NT2/D1 (cell line): Measurements from ENCODE around the gene RFX6.

Experiments
- DNase-seq: peaks from one replicate; pipeline ENCODE4 v3.0.0-alpha.2; 2011; ENCODE audit warnings: low read depth, low spot score
- H3K27me3 ChIP-seq: 2 replicates; pipeline ENCODE4 v1.6.0; 2011; ENCODE audit warnings: mild to moderate bottlenecking; ENCODE audit not compliant: insufficient read length, insufficient read depth
- H3K36me3 ChIP-seq: 2 replicates; pipeline ENCODE4 v1.6.1; 2011; ENCODE audit warnings: mild to moderate bottlenecking, low read length, mixed read lengths; ENCODE audit not compliant: insufficient read depth, insufficient read length
- H3K4me1 ChIP-seq: 2 replicates; pipeline ENCODE4 v1.5.1; 2011; ENCODE audit not compliant: insufficient read depth, insufficient read length
- H3K4me3 ChIP-seq: 2 replicates; pipeline ENCODE4 v1.5.1; 2011; ENCODE audit warnings: low read depth; ENCODE audit not compliant: insufficient read length
- H3K9ac ChIP-seq: 2 replicates; pipeline ENCODE4 v1.6.0; 2011; ENCODE audit warnings: low read depth; ENCODE audit not compliant: insufficient read length
- H3K9me3 ChIP-seq: 2 replicates; pipeline ENCODE4 v1.5.1; 2011; ENCODE audit warnings: mild to moderate bottlenecking, low read length; ENCODE audit not compliant: insufficient read depth
- SUZ12 ChIP-seq: IDR thresholded peaks from 2 replicates; pipeline ENCODE4 v1.6.1; 2011; ENCODE audit not compliant: insufficient read length, insufficient read depth; ENCODE audit errors: extremely low read depth
- YY1 ChIP-seq: IDR thresholded peaks from 2 replicates; pipeline ENCODE4 v1.6.1; 2011; ENCODE audit not compliant: insufficient read length, insufficient read depth
- ZNF274 ChIP-seq: IDR thresholded peaks from 2 replicates; pipeline ENCODE4 v1.6.1; 2011; ENCODE audit warnings: mild to moderate bottlenecking, low read depth, low read length

RFX6 gene

DNA sequence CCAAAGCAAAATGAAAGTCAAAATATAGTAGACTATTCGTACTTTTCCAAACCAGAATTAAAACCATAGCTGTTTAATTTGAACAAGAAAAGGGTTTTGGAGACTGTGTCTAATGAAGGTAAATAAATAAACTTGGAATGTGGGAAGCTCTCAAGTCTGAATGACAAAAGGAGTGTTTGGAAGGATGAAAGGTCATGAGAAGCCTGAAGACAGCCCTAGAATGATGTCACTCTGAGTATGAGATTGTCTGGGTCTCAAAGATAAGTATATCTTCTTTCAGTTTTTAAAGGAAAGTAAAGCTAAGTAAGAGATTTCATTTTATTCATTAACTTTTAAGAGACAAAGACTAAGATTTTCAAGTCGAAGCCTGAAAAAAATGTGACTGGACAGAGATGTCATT is 72.9 kb downstream of the RFX6 start:
- DNase-seq = no peak
- no peaks in the 10 kb centered on the region for H3K36me3 ChIP-seq
- H3K4me1 ChIP-seq = no peaks in the 10 kb centered on the region
- no peak overlapping the region for H3K4me3 ChIP-seq
- no peak overlapping the region for H3K9ac ChIP-seq
- no peaks in the 10 kb centered on the region for H3K9me3 ChIP-seq
- no peak for TF ChIP-seq YY1
- no peak for TF ChIP-seq SUZ12
- no peak for TF ChIP-seq ZNF274
- H3K27me3 ChIP-seq = no peaks in the 10 kb centered on the region

DNA sequence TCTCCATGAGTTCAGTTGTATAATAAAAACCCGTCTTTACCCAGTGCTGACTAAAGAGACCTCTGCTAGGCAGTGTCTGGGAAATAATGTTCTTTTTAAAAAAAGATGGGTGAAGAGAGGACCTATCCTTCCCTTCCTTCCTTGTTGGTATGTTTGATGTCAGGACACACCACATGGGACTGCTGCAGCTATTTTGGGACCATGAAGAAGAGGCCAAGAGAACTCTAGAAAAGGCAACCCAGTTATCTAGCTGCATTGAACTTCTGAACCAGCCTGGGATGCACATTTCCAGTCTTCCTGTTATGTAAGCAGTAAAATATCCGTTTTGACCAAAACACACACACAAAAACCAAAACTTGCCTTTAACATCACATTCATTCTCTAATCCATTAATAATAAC is 77.3 kb downstream of the RFX6 start:
- H3K9me3 ChIP-seq = no peaks in the 10 kb centered on the region
- no peaks in the 10 kb centered on the region for H3K4me1 ChIP-seq
- no peak for TF ChIP-seq YY1
- no peak for TF ChIP-seq SUZ12
- TF ChIP-seq ZNF274 = no peak
- no peak for DNase-seq
- H3K9ac ChIP-seq = no peak overlapping the region
- H3K36me3 ChIP-seq = no peaks in the 10 kb centered on the region
- no peak overlapping the region for H3K4me3 ChIP-seq
- H3K27me3 ChIP-seq = no peaks in the 10 kb centered on the region

- H3K36me3 ChIP-seq = no peaks in the 10 kb centered on the region
- no peaks in the 10 kb centered on the region for H3K27me3 ChIP-seq
- H3K9ac ChIP-seq = no peak overlapping the region
- no peaks in the 10 kb centered on the region for H3K9me3 ChIP-seq
- no peak overlapping the region for H3K4me3 ChIP-seq
- no peak for DNase-seq
- H3K4me1 ChIP-seq = no peaks in the 10 kb centered on the region
- TF ChIP-seq YY1 = no peak
- no peak for TF ChIP-seq ZNF274
- no peak for TF ChIP-seq SUZ12
These were observed 77.9 kb downstream of the RFX6 start for GRCh38 chr6:116954938-116955337.

- TF ChIP-seq YY1 (no peak), SUZ12 (no peak), ZNF274 (no peak)
- Histone ChIP-seq H3K4me3 (no peak overlapping the region), H3K9me3 (no peaks in the 10 kb centered on the region), H3K9ac (no peak overlapping the region), H3K27me3 (no peaks in the 10 kb centered on the region), H3K36me3 (no peaks in the 10 kb centered on the region), H3K4me1 (no peaks in the 10 kb centered on the region)
- DNase-seq = no peak
These were observed 78.7 kb downstream of the RFX6 start for GRCh38 chr6:116955773-116956172.

- no peaks in the 10 kb centered on the region for H3K36me3 ChIP-seq
- no peak overlapping the region for H3K4me3 ChIP-seq
- no peak overlapping the region for H3K9ac ChIP-seq
- no peaks in the 10 kb centered on the region for H3K4me1 ChIP-seq
- DNase-seq = no peak
- H3K27me3 ChIP-seq = no peaks in the 10 kb centered on the region
- no peak for TF ChIP-seq ZNF274
- TF ChIP-seq YY1 = no peak
- no peak for TF ChIP-seq SUZ12
- H3K9me3 ChIP-seq = no peaks in the 10 kb centered on the region
These were observed 86.9 kb downstream of the RFX6 start for GRCh38 chr6:116963972-116964371.

- Histone ChIP-seq H3K9ac (no peak overlapping the region), H3K36me3 (no peaks in the 10 kb centered on the region), H3K27me3 (no peaks in the 10 kb centered on the region), H3K4me3 (no peak overlapping the region), H3K4me1 (no peaks in the 10 kb centered on the region), H3K9me3 (no peaks in the 10 kb centered on the region)
- no peak for DNase-seq
- TF ChIP-seq SUZ12 (no peak), ZNF274 (no peak), YY1 (no peak)
These were observed 89.9 kb downstream of the RFX6 start for GRCh38 chr6:116966675-116967576.

GRCh38 chr6:116969211-116969863 is 92.3 kb downstream of the RFX6 start:
- Histone ChIP-seq H3K9ac (no peak overlapping the region), H3K4me1 (no peaks in the 10 kb centered on the region), H3K27me3 (no peaks in the 10 kb centered on the region), H3K36me3 (no peaks in the 10 kb centered on the region), H3K9me3 (no peaks in the 10 kb centered on the region), H3K4me3 (no peak overlapping the region)
- TF ChIP-seq SUZ12 = no peak
- no peak for TF ChIP-seq YY1
- TF ChIP-seq ZNF274 = no peak
- peak; percentile 25 for DNase-seq
